K562 (cell line): Measurements from ENCODE around the gene TSEN34. TPM values are rescaled to one million over a fixed set of nuclear protein-coding genes. Genes with fewer than 3 reads are reported as not detected.

ENCODE experiments used
- CC2D1A ChIP-seq: fragments of 450-650 bp; IDR thresholded peaks from 2 replicates; pipeline ENCODE4 v1.6.1; 2017; ENCODE audit warnings: mild to moderate bottlenecking
- HEY1 ChIP-seq: fragments of 250-450 bp; sonication (Bioruptor Pico); IDR thresholded peaks from 2 replicates; pipeline ENCODE4 v1.5.0; 2020; ENCODE audit warnings: mild to moderate bottlenecking, moderate library complexity, borderline replicate concordance
- HNRNPH1 ChIP-seq: fragments of 200-400 bp; formaldehyde crosslinking; optimal IDR thresholded peaks from 2 replicates; pipeline ENCODE3; 2017; ENCODE audit warnings: low read depth, mild to moderate bottlenecking, low read length, moderate library complexity
- KDM2B ChIP-seq: fragments of 250-450 bp; sonication (Bioruptor Pico); IDR thresholded peaks from 2 replicates; pipeline ENCODE4 v1.8.0; 2021; ENCODE audit warnings: mild to moderate bottlenecking, moderate library complexity
- KLF13 ChIP-seq: fragments of 450-650 bp; IDR thresholded peaks from 2 replicates; pipeline ENCODE4 v1.6.1; 2016; ENCODE audit warnings: missing genetic modification characterization, low read depth, mild to moderate bottlenecking, missing compliant biosample characterization, moderate library complexity, borderline replicate concordance
- MAFK ChIP-seq: IDR thresholded peaks from 2 replicates; pipeline ENCODE4 v1.6.1; 2011; ENCODE audit warnings: low read length, improper control_type of control experiment
- NCOA4 ChIP-seq: fragments of 450-650 bp; IDR thresholded peaks from 2 replicates; pipeline ENCODE4 v1.6.1; 2018; ENCODE audit warnings: mild to moderate bottlenecking; ENCODE audit not compliant: partially characterized antibody
- RBM22 ChIP-seq: fragments of 200-400 bp; formaldehyde crosslinking; IDR thresholded peaks from 2 replicates; pipeline ENCODE4 v1.6.1; 2018; ENCODE audit warnings: low read length, low read depth; ENCODE audit not compliant: poor library complexity, severe bottlenecking
- SAFB2 ChIP-seq: fragments of 200-400 bp; formaldehyde crosslinking; IDR thresholded peaks from 2 replicates; pipeline ENCODE4 v1.6.1; 2018; ENCODE audit warnings: borderline replicate concordance, low read length, low read depth, moderate library complexity; ENCODE audit not compliant: severe bottlenecking
- SMARCE1 ChIP-seq: fragments of 450-650 bp; IDR thresholded peaks from 2 replicates; pipeline ENCODE4 v1.7.1; 2016; ENCODE audit warnings: mild to moderate bottlenecking
- YY1 ChIP-seq, 3 experiments: IDR thresholded peaks; 2 replicates each; pipeline ENCODE4 v1.6.1; 2011; ENCODE audit warnings: low read length in 2 of 3, mild to moderate bottlenecking in 2 of 3, moderate library complexity in 2 of 3, borderline replicate concordance in 1 of 3, control low read depth in 1 of 3, low read depth in 1 of 3; ENCODE audit not compliant: insufficient read depth in 3 of 3, insufficient replicate concordance in 2 of 3, control insufficient read depth in 1 of 3, insufficient read length in 1 of 3; ENCODE audit errors: extremely low read depth in 1 of 3
- ZFP1 ChIP-seq: fragments of 450-650 bp; formaldehyde crosslinking; IDR thresholded peaks from 2 replicates; pipeline ENCODE4 v1.4.0; 2020; ENCODE audit warnings: mild to moderate bottlenecking, mixed read lengths
- polyA plus RNA-seq, 8 experiments: library from polyadenylated mRNA; depleted of rRNA in 4 of 8; stranded (reverse) in 5 of 8; unstranded in 3 of 8; fragments of >200 nt; fragmentation: Nextera tagmentation in 2 of 8; fragmentation: Illumina TruSeq in 1 of 8; extraction: Ambion mirVana in 2 of 8; extraction: Trizol in 1 of 8; gene quantifications; 2 replicates each; pipeline versions ENCODE4 v1.2.1 to v1.2.3, GENCODE V29; 2011 to 2014; ENCODE audit warnings: inconsistent platforms in 1 of 8, missing spikeins in 1 of 8
- total RNA-seq, 7 experiments: library from RNA; depleted of rRNA in 6 of 7; stranded (reverse); fragments of >200 nt in 6 of 7; fragmentation: Illumina TruSeq in 2 of 7; extraction: Trizol in 2 of 7; gene quantifications; 2 replicates each; pipeline versions ENCODE4 v1.2.1 to v1.2.3, GENCODE V29; 2011 to 2021; ENCODE audit warnings: low replicate concordance in 1 of 7
- TF ChIP-seq, protein P1 (sequence below): sonication (generic); formaldehyde crosslinking; IDR thresholded peaks from 2 replicates; pipeline ENCODE4 v1.8.1; 2023; ENCODE audit warnings: missing genetic modification reagents, mild to moderate bottlenecking, borderline replicate concordance
- TF ChIP-seq, protein P2 (sequence below): sonication (generic); formaldehyde crosslinking; IDR thresholded peaks from 2 replicates; pipeline ENCODE4 v1.8.0; 2023; ENCODE audit warnings: mild to moderate bottlenecking, missing genetic modification reagents
- TF ChIP-seq, protein P3 (sequence below): sonication (generic); formaldehyde crosslinking; IDR thresholded peaks from 2 replicates; pipeline ENCODE4 v1.9.0; 2022; ENCODE audit warnings: mild to moderate bottlenecking, missing genetic modification reagents
- TF ChIP-seq, protein P4 (sequence below): sonication (generic); formaldehyde crosslinking; IDR thresholded peaks from 2 replicates; pipeline ENCODE4 v1.8.0; 2022; ENCODE audit warnings: mild to moderate bottlenecking, missing genetic modification reagents
- TF ChIP-seq, protein P5 (sequence below): fragments of 250-450 bp; sonication (Bioruptor Pico); IDR thresholded peaks from 2 replicates; pipeline ENCODE4 v1.5.0; 2021

TSEN34 gene
- total and polyA plus RNA-seq, 9 of the 15 experiments (the other 6 are each of a cell fraction or from before 2014, with no cell fraction given), result 3.1 to 57.6 (median 29.5) TPM

DNA sequence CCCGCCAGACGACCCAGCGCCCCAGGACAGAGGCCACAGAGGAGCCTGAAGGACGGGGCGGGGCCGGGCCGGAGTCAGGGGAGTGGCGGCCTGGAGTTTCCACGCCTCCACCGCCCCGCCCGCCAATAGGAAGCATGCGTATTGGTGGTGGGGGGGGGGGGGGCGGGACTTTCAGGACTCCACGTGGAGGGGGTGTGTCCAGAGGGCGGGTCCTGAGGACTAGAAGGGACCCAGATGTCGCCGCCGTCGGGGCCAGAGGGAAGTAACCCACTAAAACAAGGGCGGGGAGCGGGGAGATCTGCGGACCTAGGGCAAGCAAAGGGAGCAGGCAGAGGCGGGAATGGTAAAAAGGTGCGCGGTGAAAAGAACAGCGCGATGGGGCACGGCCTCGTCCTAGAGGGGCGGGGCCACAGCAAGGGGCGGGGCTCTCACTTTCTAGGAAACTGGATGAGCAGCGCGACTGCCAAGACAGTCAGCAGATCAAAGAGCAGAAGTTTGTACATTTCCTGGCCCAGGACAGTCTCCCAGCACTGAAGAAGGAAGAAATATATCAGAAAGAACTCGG, 28.8 kb upstream of the TSEN34 start (continued):
- TF ChIP-seq, protein P1, sequence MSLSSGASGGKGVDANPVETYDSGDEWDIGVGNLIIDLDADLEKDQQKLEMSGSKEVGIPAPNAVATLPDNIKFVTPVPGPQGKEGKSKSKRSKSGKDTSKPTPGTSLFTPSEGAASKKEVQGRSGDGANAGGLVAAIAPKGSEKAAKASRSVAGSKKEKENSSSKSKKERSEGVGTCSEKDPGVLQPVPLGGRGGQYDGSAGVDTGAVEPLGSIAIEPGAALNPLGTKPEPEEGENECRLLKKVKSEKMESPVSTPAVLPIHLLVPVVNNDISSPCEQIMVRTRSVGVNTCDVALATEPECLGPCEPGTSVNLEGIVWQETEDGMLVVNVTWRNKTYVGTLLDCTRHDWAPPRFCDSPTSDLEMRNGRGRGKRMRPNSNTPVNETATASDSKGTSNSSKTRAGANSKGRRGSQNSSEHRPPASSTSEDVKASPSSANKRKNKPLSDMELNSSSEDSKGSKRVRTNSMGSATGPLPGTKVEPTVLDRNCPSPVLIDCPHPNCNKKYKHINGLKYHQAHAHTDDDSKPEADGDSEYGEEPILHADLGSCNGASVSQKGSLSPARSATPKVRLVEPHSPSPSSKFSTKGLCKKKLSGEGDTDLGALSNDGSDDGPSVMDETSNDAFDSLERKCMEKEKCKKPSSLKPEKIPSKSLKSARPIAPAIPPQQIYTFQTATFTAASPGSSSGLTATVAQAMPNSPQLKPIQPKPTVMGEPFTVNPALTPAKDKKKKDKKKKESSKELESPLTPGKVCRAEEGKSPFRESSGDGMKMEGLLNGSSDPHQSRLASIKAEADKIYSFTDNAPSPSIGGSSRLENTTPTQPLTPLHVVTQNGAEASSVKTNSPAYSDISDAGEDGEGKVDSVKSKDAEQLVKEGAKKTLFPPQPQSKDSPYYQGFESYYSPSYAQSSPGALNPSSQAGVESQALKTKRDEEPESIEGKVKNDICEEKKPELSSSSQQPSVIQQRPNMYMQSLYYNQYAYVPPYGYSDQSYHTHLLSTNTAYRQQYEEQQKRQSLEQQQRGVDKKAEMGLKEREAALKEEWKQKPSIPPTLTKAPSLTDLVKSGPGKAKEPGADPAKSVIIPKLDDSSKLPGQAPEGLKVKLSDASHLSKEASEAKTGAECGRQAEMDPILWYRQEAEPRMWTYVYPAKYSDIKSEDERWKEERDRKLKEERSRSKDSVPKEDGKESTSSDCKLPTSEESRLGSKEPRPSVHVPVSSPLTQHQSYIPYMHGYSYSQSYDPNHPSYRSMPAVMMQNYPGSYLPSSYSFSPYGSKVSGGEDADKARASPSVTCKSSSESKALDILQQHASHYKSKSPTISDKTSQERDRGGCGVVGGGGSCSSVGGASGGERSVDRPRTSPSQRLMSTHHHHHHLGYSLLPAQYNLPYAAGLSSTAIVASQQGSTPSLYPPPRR (CRISPR knock-in tag), result no peak
- TF ChIP-seq HEY1 (CRISPR knock-in tag) (no peak), SMARCE1 (no peak), MAFK (no peak), RBM22 (no peak), NCOA4 (no peak), SAFB2 (no peak), HNRNPH1 (no peak), CC2D1A (no peak), YY1 (IDR thresholded peaks at IDR 0.05; ENCODE audit: borderline replicate concordance in 1 of 3, control insufficient read depth in 1 of 3, extremely low read depth in 1 of 3, insufficient read depth in 3 of 3, insufficient read length in 1 of 3, insufficient replicate concordance in 2 of 3, low read depth in 1 of 3, low read length in 2 of 3) (no peak), ZFP1 (no peak), KDM2B (CRISPR knock-in tag) (no peak), KLF13 (tag) (0 out of 2 replicates have a peak, but pooled peaks have one; percentile 12)
- TF ChIP-seq, protein P2, sequence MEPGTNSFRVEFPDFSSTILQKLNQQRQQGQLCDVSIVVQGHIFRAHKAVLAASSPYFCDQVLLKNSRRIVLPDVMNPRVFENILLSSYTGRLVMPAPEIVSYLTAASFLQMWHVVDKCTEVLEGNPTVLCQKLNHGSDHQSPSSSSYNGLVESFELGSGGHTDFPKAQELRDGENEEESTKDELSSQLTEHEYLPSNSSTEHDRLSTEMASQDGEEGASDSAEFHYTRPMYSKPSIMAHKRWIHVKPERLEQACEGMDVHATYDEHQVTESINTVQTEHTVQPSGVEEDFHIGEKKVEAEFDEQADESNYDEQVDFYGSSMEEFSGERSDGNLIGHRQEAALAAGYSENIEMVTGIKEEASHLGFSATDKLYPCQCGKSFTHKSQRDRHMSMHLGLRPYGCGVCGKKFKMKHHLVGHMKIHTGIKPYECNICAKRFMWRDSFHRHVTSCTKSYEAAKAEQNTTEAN (CRISPR knock-in tag), result no peak
- TF ChIP-seq, protein P3, sequence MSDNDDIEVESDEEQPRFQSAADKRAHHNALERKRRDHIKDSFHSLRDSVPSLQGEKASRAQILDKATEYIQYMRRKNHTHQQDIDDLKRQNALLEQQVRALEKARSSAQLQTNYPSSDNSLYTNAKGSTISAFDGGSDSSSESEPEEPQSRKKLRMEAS (CRISPR knock-in tag), result peak; percentile 38; the same call in 1 of the 2 replicates
- TF ChIP-seq, protein P4, sequence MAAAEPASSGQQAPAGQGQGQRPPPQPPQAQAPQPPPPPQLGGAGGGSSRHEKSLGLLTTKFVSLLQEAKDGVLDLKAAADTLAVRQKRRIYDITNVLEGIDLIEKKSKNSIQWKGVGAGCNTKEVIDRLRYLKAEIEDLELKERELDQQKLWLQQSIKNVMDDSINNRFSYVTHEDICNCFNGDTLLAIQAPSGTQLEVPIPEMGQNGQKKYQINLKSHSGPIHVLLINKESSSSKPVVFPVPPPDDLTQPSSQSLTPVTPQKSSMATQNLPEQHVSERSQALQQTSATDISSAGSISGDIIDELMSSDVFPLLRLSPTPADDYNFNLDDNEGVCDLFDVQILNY (CRISPR knock-in tag), result no peak
- TF ChIP-seq, protein P5, sequence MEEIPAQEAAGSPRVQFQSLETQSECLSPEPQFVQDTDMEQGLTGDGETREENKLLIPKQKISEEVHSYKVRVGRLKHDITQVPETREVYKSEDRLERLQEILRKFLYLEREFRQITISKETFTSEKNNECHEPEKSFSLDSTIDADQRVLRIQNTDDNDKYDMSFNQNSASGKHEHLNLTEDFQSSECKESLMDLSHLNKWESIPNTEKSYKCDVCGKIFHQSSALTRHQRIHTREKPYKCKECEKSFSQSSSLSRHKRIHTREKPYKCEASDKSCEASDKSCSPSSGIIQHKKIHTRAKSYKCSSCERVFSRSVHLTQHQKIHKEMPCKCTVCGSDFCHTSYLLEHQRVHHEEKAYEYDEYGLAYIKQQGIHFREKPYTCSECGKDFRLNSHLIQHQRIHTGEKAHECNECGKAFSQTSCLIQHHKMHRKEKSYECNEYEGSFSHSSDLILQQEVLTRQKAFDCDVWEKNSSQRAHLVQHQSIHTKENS (CRISPR knock-in tag), result no peak
